GM18499 (cell line): Measurements from ENCODE around the gene LATS2.

Experiments used
- ATAC-seq: cut with Tn5 transposase; IDR thresholded peaks from one replicate; pipeline ENCODE4 v1.9.1; 2021; ENCODE audit warnings: moderate number of reproducible peaks; ENCODE audit not compliant: insufficient read depth, unreplicated experiment

The LATS2 gene

GRCh38 chr13:21061029-21061763 lies at the start of gene LATS2:
TSS of gene LATS2 (minus strand) at chr13:21061586. CDS start at chr13:21046026, 15,560 bp downstream.
- peak; percentile 58 for ATAC-seq

- ATAC-seq: no peak
Observed at GRCh38 chr13:21109168-21109567, 47.8 kb upstream of the LATS2 start.

- no peak for ATAC-seq
Observed at GRCh38 chr13:21106089-21106488, 44.7 kb upstream of the LATS2 start.

DNA sequence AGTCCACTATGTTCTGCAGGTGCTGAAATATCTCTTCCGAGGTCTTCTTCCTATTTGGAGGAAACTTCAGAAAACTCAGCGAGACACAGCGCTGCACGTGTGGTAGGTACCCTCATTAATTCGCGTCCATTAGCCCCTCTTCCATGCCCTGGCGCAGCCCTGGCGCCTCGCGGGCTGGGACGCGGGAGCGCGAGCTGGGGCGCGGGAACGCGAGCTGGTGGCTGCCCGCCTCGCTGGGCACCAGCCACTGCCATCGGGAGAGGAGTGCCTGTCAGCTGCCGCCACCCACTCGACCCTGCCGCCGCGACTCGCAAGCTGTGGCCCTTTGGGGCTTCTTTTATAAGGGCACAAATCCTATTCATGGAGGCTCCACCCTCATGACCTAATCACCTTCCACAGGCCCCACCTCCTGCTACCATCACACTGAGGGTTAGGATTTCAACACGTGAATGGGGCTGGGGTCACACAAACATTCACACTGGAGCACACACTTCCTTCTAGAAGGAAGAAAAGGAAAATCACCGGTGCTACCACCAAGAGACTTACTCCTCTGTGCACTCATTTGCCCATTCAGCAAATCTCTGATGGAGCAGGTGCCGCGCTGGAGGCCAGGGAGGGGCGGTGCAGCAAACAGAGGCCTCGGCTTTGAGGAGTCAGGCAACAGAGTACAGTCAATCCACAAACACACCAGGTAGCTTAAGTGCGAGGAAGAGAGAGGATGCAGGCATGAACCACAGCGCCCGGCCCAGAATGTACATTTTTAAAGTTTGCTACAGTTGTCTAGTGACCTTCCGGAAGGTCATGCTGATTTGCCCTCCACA lies 43.0 kb upstream of the LATS2 start:
- ATAC-seq: no peak

- ATAC-seq: no peak
Observed at GRCh38 chr13:21101865-21102576, 40.6 kb upstream of the LATS2 start.

DNA sequence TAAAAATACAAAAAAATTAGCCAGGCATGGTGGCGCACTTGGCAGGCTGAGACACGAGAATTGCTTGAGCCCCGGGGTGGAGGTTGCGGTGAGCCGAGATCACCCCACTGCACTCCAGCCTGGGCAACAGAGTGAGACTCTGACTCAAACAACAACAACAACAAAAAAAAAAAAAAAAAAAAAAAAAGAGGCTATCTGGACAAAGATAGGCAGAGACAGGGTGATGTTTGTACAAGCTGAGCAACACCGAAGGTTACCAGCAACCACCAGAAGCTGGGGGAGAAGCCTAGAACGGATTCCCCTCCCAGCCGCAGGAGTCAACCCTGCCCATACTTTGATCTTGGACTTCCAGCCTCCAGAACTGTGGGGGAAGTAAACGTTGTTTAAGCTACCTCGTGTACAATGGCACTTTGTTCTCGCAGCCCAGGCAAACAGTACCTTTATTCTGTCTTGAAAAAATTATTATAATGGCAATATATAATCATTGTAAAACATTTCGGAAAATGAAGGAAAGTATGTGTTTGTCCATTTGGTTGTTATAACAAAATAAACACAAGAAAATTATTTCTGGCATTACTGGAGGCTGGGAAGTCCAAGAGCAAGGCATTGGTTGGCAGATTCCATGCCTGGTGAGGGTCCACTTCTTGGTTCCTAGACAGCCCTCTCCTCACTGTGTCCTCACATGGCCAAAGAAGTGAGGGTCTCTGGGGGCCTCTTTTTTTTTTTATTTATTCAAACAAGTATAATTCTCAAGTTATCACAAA lies 39.8 kb upstream of the LATS2 start:
- ATAC-seq: no peak

- no peak for ATAC-seq
Observed at GRCh38 chr13:21100211-21100610, 38.8 kb upstream of the LATS2 start.

- no peak for ATAC-seq
Observed at GRCh38 chr13:21095311-21095710, 33.9 kb upstream of the LATS2 start.

DNA sequence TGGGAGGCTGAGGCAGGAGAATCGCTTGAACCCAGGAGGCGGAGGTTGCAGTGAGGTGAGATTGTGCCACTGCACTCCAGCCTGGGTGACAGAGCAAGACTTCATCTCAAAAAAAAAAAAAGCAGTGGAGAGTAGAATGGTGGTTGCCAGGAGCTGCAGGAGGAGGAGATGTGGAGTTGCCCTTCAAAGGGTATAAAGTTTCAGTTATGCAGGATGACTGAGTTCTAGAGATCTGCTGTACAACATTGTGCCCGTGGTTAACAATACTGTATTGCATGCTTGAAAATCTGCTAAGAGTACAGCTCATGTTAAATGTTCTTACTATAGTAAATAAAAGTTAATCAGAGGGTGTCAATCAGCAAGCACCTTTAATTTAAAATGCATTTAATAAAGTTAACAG lies 28.4 kb upstream of the LATS2 start:
- no peak for ATAC-seq

- no peak for ATAC-seq
Observed at GRCh38 chr13:21088534-21088933, 27.1 kb upstream of the LATS2 start.

GRCh38 chr13:21086929-21087328 lies 25.5 kb upstream of the LATS2 start:
- ATAC-seq: no peak

- no peak for ATAC-seq
Observed at GRCh38 chr13:21081926-21082325, 20.5 kb upstream of the LATS2 start.

DNA sequence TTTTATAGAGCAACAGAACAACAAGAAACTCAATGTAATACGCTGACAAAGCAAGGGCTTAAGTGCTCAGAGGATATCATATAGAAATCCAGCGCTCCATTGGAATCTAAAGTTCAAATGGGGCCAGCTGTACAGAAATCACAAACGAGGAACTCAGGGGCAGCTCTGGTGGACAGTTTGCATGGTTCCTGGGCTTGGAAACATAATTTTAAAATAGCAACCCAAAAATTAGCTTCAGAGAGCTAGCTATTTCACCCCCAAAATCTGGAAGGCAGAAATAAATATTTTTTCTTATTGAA lies 19.2 kb upstream of the LATS2 start:
- ATAC-seq: no peak

DNA sequence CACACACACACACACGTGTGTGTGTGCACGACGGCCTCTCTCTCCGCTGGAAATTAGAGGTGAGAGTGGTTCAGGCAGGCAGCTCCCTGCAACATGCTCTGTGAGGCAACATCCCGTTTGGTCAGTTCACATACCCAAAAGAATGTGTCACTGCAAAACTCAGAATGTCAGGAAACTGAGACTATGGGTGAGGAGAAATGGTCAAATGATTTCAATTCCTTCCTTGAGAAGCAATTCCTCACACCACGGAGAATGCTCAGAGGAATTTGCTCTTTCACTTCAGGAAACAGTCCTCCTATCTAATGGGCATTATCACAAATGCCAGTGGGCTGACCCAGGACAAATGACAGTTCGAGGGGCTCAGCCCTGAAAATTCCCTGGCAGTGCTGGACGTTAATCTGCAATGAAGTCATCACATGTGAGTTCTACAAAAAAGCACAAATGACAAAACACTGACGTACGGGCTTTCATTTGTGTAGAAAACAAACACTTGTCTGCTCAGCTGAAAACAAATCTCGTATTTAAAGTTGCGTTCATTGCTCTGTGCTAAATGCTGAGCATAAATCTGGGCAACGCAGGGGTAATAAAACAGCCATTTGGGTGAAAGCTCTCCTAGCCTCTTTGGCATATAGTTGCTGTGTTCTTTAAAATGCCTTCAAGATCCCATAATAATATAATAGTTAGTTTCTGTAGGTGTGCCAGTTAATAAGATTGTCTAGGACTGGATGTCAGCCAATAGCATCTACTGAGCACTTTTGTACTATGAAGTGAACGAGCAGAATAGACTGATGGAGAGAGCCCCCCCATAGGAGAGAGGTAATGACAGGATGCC lies 18.6 kb upstream of the LATS2 start:
- no peak for ATAC-seq

DNA sequence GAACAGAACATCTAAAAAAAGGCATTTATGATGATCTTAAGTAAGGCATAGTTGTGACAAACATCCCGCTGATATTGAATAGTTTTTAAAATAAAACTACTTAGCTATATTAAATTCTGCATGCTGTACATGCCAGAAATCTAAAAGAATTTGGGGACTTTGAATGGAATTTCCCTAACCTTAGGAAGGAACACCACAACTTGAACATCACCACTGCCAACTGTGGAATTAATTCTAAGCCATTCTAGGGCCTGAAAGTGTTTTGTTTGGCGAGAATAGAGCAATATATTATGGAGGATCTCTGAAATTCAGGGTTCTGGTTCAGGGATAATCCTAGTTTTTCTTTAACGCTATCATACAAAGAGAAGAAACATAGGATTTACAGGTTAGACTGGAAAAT lies 17.8 kb upstream of the LATS2 start:
- ATAC-seq: no peak

GRCh38 chr13:21078501-21078900 lies 17.1 kb upstream of the LATS2 start:
- no peak for ATAC-seq

DNA sequence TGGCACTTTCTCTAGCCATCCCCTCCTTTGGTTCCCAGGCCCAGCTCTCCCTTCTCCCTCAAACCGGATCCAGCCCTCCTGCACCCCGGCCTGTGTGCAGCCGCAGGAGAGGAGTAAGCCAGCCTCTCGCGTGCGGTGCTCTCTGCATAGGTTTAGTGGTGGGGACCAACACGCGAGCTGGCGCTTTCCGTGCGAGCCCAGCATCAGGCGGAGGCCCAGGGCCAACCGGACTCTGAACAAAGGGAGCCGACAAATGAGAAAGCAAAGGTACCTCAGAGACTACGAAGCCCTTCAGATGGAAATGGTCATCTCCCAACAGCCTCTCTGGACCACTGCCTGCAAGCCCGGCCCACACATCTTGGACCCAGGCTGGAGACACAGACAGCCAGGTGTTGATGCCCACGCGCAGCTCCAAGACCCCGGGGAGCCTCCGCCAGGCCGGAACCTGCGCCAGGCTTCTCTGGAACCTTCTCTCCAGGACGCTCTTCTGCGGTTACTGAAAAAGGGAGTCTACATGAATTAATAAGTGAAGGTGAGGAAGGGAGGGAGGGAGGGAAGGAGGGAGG lies 16.5 kb upstream of the LATS2 start:
- ATAC-seq: no peak

DNA sequence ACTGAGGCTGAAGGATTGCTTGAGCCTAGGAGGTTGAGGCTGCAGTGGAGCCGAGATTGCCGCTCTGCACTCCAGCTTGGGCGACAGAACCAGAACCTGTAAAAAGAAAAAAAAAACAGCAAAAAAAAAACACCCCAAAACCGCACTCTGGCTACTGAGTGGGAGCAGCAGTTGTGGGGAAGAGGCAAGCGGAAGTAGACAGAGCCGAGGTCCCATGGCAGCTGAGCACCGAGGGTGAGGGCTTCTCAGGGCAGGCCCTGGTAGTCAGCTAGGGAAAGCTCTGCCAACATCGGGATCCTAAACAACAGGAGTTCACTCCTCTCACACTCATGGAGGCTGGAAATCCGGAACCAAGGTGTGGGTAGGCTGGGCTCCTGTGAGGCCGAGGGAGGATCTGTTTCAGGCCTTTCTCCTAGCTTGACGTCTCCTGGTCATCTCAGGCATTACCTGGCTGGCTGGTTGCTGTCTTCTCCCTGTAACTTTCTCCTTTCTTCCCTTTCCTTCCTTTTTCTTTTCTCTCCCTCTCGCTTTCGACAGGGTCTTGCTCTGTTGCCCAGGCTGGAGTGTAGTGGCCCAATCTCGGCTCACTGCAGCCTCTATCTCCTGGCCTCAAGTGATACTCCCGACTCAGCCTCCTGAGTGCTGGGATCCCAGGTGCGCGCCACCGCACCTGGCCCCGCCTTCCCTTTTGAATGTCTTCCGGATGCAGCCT lies 15.8 kb upstream of the LATS2 start:
- ATAC-seq: no peak

GRCh38 chr13:21076253-21076652 lies 14.9 kb upstream of the LATS2 start:
- ATAC-seq: no peak
